WTC11 (cell line): ENCODE measurements around the gene ANO1.

ENCODE experiments used
- CBFB ChIP-seq: sonication (generic); formaldehyde crosslinking; IDR thresholded peaks from 2 replicates; pipeline ENCODE4 v1.8.1; 2022; ENCODE audit warnings: mild to moderate bottlenecking, low read depth, missing genetic modification reagents
- IRF2 ChIP-seq: sonication (generic); formaldehyde crosslinking; IDR thresholded peaks from 2 replicates; pipeline ENCODE4 v1.8.0; 2022; ENCODE audit warnings: low read depth, missing genetic modification reagents, borderline replicate concordance
- JUN ChIP-seq: sonication (generic); formaldehyde crosslinking; IDR thresholded peaks from 2 replicates; pipeline ENCODE4 v1.8.0; 2023; ENCODE audit warnings: mild to moderate bottlenecking, missing genetic modification reagents
- NFE2L1 ChIP-seq: sonication (generic); formaldehyde crosslinking; IDR thresholded peaks from 2 replicates; pipeline ENCODE4 v1.8.1; 2023; ENCODE audit warnings: missing genetic modification reagents
- NR1H2 ChIP-seq: sonication (generic); formaldehyde crosslinking; IDR thresholded peaks from 2 replicates; pipeline ENCODE4 v1.9.0; 2021; ENCODE audit warnings: mild to moderate bottlenecking, moderate library complexity, missing genetic modification reagents
- TF ChIP-seq, protein P1 (sequence below): sonication (generic); formaldehyde crosslinking; IDR thresholded peaks from 2 replicates; pipeline ENCODE4 v1.8.1; 2023; ENCODE audit warnings: mild to moderate bottlenecking, missing genetic modification reagents, moderate library complexity
- TF ChIP-seq, protein P2 (sequence below): fragments of 200-600 bp; IDR thresholded peaks from 2 replicates; pipeline ENCODE4 v1.8.0; 2022; ENCODE audit warnings: antibody characterized with exemption
- TF ChIP-seq, protein P3 (sequence below): sonication (generic); formaldehyde crosslinking; IDR thresholded peaks from 2 replicates; pipeline ENCODE4 v1.8.0; 2023; ENCODE audit warnings: missing genetic modification reagents, mild to moderate bottlenecking, borderline replicate concordance

DNA sequence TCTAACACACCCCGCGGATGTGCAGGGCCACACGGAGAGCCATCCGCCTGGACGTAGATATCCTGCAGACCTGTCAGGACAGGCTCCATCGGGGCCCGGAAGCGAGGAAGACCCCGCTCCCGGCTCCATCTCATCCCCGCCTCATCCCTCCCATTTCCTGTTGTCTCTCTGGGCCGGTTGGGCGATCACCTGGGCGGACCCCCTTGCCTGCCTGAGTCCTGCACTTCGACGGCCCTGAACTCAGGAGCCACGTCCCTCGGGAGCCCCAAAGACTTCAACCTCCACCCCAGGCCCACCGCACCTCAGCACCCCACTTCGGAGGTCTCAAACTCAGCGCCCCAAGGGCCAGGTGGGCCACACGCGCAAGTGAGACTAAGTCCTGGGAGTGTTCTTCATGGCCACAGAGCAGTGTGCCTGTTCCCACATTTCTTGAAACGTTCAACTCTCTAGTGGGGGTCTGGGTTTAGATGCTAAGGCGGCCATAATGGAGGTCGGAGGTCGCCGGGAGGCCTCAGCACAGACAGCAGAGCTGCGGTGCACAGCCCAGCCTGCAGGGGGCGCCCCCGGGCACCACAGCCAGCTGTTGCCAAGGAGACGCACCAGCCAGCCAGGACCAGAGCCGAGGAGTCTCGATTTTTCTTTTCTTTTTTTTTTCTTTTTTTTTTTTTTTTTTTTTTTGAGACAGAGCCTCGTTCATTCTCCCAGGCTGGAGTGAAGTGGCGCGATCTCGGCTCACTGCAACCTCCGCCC lies 99.0 kb downstream of the ANO1 start:
- TF ChIP-seq JUN (CRISPR knock-in tag), result no peak
- TF ChIP-seq, protein P1, sequence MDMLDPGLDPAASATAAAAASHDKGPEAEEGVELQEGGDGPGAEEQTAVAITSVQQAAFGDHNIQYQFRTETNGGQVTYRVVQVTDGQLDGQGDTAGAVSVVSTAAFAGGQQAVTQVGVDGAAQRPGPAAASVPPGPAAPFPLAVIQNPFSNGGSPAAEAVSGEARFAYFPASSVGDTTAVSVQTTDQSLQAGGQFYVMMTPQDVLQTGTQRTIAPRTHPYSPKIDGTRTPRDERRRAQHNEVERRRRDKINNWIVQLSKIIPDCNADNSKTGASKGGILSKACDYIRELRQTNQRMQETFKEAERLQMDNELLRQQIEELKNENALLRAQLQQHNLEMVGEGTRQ (CRISPR knock-in tag), result no peak
- TF ChIP-seq CBFB, result no peak
- TF ChIP-seq, protein P2, sequence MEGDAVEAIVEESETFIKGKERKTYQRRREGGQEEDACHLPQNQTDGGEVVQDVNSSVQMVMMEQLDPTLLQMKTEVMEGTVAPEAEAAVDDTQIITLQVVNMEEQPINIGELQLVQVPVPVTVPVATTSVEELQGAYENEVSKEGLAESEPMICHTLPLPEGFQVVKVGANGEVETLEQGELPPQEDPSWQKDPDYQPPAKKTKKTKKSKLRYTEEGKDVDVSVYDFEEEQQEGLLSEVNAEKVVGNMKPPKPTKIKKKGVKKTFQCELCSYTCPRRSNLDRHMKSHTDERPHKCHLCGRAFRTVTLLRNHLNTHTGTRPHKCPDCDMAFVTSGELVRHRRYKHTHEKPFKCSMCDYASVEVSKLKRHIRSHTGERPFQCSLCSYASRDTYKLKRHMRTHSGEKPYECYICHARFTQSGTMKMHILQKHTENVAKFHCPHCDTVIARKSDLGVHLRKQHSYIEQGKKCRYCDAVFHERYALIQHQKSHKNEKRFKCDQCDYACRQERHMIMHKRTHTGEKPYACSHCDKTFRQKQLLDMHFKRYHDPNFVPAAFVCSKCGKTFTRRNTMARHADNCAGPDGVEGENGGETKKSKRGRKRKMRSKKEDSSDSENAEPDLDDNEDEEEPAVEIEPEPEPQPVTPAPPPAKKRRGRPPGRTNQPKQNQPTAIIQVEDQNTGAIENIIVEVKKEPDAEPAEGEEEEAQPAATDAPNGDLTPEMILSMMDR, result peak; percentile 90
- TF ChIP-seq NFE2L1 (CRISPR knock-in tag), result no peak
- TF ChIP-seq IRF2 (CRISPR knock-in tag), result no peak
- TF ChIP-seq NR1H2 (CRISPR knock-in tag), result no peak
- TF ChIP-seq, protein P3, sequence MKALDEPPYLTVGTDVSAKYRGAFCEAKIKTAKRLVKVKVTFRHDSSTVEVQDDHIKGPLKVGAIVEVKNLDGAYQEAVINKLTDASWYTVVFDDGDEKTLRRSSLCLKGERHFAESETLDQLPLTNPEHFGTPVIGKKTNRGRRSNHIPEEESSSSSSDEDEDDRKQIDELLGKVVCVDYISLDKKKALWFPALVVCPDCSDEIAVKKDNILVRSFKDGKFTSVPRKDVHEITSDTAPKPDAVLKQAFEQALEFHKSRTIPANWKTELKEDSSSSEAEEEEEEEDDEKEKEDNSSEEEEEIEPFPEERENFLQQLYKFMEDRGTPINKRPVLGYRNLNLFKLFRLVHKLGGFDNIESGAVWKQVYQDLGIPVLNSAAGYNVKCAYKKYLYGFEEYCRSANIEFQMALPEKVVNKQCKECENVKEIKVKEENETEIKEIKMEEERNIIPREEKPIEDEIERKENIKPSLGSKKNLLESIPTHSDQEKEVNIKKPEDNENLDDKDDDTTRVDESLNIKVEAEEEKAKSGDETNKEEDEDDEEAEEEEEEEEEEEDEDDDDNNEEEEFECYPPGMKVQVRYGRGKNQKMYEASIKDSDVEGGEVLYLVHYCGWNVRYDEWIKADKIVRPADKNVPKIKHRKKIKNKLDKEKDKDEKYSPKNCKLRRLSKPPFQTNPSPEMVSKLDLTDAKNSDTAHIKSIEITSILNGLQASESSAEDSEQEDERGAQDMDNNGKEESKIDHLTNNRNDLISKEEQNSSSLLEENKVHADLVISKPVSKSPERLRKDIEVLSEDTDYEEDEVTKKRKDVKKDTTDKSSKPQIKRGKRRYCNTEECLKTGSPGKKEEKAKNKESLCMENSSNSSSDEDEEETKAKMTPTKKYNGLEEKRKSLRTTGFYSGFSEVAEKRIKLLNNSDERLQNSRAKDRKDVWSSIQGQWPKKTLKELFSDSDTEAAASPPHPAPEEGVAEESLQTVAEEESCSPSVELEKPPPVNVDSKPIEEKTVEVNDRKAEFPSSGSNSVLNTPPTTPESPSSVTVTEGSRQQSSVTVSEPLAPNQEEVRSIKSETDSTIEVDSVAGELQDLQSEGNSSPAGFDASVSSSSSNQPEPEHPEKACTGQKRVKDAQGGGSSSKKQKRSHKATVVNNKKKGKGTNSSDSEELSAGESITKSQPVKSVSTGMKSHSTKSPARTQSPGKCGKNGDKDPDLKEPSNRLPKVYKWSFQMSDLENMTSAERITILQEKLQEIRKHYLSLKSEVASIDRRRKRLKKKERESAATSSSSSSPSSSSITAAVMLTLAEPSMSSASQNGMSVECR, result no peak
